ENCODE measurements around the gene TPST1.

Gene TPST1

GRCh38 chr7:66296557-66296956, 91.4 kb downstream of the TPST1 start:
- Histone ChIP-seq H3K9me3 (ENCODE audit: control insufficient read depth, insufficient read depth, low read depth, low read length) (peaks cover 14% of the 10 kb centered on the region; the same call in 1 of the 2 replicates), H3K27me3 (ENCODE audit: control insufficient read depth, insufficient read depth, low read length) (no peaks in the 10 kb centered on the region), H3K9ac (ENCODE audit: low read length) (no peak overlapping the region), H3K27ac (ENCODE audit: low read depth, low read length) (no peak overlapping the region), H3K4me3 (ENCODE audit: low read depth, low read length) (no peak overlapping the region), H3K4me1 (ENCODE audit: control insufficient read depth, insufficient read depth, low read length) (peaks cover 5% of the 10 kb centered on the region; the same call in 1 of the 2 replicates), H3K36me3 (ENCODE audit: control insufficient read depth, insufficient read depth, low read length) (no peaks in the 10 kb centered on the region)

- Histone ChIP-seq H3K9ac (ENCODE audit: low read length) (no peak overlapping the region), H3K4me1 (ENCODE audit: control insufficient read depth, insufficient read depth, low read length) (peaks cover 10% of the 10 kb centered on the region; the same call in 1 of the 2 replicates), H3K27ac (ENCODE audit: low read depth, low read length) (no peak overlapping the region), H3K27me3 (ENCODE audit: control insufficient read depth, insufficient read depth, low read length) (no peaks in the 10 kb centered on the region), H3K9me3 (ENCODE audit: control insufficient read depth, insufficient read depth, low read depth, low read length) (peaks cover 14% of the 10 kb centered on the region; the same call in 1 of the 2 replicates), H3K4me3 (ENCODE audit: low read depth, low read length) (no peak overlapping the region), H3K36me3 (ENCODE audit: control insufficient read depth, insufficient read depth, low read length) (no peaks in the 10 kb centered on the region)
Observed at GRCh38 chr7:66297579-66297978, 92.4 kb downstream of the TPST1 start.

DNA sequence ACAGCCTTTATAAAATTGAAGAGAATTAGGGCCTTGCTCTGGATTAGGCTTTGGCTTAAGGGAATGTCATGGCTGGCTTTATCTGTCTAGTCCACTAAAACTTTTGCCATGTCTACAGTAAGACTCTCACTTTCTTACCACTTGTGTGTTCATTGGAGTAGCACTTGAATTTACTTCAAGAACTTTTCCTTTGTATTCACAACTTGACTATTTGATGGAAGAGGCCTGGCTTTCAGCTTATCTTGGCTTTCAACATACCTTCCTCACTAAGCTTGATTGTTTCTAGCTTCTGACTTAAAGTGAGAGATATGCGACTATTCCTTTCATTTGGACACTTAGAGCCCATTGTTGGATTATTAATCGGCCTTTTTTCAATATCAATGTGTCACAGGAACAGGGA, 96.1 kb downstream of the TPST1 start:
- no peaks in the 10 kb centered on the region for H3K36me3 ChIP-seq (ENCODE audit: control insufficient read depth, insufficient read depth, low read length)
- no peak overlapping the region for H3K9ac ChIP-seq (ENCODE audit: low read length)
- H3K4me3 ChIP-seq (ENCODE audit: low read depth, low read length), result no peak overlapping the region
- H3K27ac ChIP-seq (ENCODE audit: low read depth, low read length), result no peak overlapping the region
- peaks cover 13% of the 10 kb centered on the region; the same call in 1 of the 2 replicates for H3K4me1 ChIP-seq (ENCODE audit: control insufficient read depth, insufficient read depth, low read length)
- H3K9me3 ChIP-seq (ENCODE audit: control insufficient read depth, insufficient read depth, low read depth, low read length), result peaks cover 14% of the 10 kb centered on the region; the same call in 1 of the 2 replicates
- H3K27me3 ChIP-seq (ENCODE audit: control insufficient read depth, insufficient read depth, low read length), result no peaks in the 10 kb centered on the region

DNA sequence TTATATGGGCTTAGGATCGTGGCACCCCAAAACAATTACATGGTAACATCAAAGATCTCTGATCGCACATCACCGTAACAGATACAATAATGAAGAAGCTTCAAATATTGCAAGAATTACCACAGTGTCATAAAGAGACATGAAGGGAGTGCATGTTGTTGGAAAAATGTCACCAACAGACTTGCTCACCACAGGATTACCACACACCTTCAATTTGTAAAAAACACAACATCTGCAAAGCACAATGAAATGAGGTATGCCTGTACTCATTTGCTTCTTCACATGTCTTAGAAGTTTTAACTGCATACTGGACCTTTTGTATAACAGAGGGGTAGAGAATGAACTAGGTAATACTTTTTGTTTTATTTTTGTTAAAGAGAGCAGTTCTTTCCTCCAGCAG, 96.6 kb downstream of the TPST1 start:
- Histone ChIP-seq H3K4me1 (ENCODE audit: control insufficient read depth, insufficient read depth, low read length) (peaks cover 13% of the 10 kb centered on the region; the same call in 1 of the 2 replicates), H3K9me3 (ENCODE audit: control insufficient read depth, insufficient read depth, low read depth, low read length) (peaks cover 14% of the 10 kb centered on the region; the same call in 1 of the 2 replicates), H3K27ac (ENCODE audit: low read depth, low read length) (no peak overlapping the region), H3K27me3 (ENCODE audit: control insufficient read depth, insufficient read depth, low read length) (no peaks in the 10 kb centered on the region), H3K36me3 (ENCODE audit: control insufficient read depth, insufficient read depth, low read length) (no peaks in the 10 kb centered on the region), H3K4me3 (ENCODE audit: low read depth, low read length) (no peak overlapping the region), H3K9ac (ENCODE audit: low read length) (no peak overlapping the region)

DNA sequence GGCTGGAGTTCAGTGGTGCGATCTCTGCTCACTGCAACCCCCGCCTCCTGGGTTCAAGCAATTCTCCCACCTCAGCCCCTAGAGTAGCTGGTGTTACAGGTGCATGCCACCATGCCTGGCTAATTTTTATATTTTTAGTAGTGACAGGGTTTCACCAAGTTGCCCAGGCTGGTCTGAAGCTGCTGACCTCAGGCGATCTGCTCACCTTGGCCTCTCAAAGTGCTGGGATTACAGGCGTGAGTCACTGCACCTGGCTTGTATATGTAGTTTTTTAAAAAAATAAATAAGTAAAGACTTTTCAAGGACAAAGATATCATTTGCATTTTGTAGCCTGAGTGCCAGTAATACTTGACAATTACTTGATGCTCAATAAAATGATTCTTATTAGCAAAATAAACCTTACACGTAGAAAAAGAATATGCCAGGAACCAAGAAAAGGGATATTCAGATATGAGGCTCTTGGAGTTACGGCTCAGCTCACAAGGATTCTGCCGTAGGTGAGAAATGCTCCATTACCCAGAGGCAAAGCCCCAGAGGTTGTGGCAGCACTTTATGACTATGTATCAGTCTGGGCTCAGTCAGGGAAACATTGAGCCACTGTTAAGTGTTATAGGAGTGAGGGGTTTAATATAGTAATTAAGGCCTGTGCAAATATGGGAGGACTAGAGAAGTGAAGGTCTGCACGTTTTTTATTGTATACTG, 98.5 kb downstream of the TPST1 start:
- H3K9me3 ChIP-seq (ENCODE audit: control insufficient read depth, insufficient read depth, low read depth, low read length), result 0 out of 2 replicates have a peak, but pooled peaks cover under 1% of the 10 kb centered on the region
- H3K36me3 ChIP-seq (ENCODE audit: control insufficient read depth, insufficient read depth, low read length), result no peaks in the 10 kb centered on the region
- H3K4me3 ChIP-seq (ENCODE audit: low read depth, low read length), result no peak overlapping the region
- no peak overlapping the region for H3K27ac ChIP-seq (ENCODE audit: low read depth, low read length)
- peaks cover 13% of the 10 kb centered on the region; the same call in 1 of the 2 replicates for H3K4me1 ChIP-seq (ENCODE audit: control insufficient read depth, insufficient read depth, low read length)
- H3K27me3 ChIP-seq (ENCODE audit: control insufficient read depth, insufficient read depth, low read length), result no peaks in the 10 kb centered on the region
- no peak overlapping the region for H3K9ac ChIP-seq (ENCODE audit: low read length)

GRCh38 chr7:66304536-66304935, 99.4 kb downstream of the TPST1 start:
- H3K4me3 ChIP-seq (ENCODE audit: low read depth, low read length), result no peak overlapping the region
- H3K4me1 ChIP-seq (ENCODE audit: control insufficient read depth, insufficient read depth, low read length), result peaks cover 13% of the 10 kb centered on the region; the same call in 1 of the 2 replicates
- H3K9me3 ChIP-seq (ENCODE audit: control insufficient read depth, insufficient read depth, low read depth, low read length), result no peaks in the 10 kb centered on the region
- H3K36me3 ChIP-seq (ENCODE audit: control insufficient read depth, insufficient read depth, low read length), result no peaks in the 10 kb centered on the region
- H3K9ac ChIP-seq (ENCODE audit: low read length), result no peak overlapping the region
- no peak overlapping the region for H3K27ac ChIP-seq (ENCODE audit: low read depth, low read length)
- no peaks in the 10 kb centered on the region for H3K27me3 ChIP-seq (ENCODE audit: control insufficient read depth, insufficient read depth, low read length)

GRCh38 chr7:66306243-66306642, 101.1 kb downstream of the TPST1 start:
- no peaks in the 10 kb centered on the region for H3K36me3 ChIP-seq (ENCODE audit: control insufficient read depth, insufficient read depth, low read length)

GRCh38 chr7:66307591-66308215, 102.6 kb downstream of the TPST1 start:
- Histone ChIP-seq H3K4me1 (ENCODE audit: control insufficient read depth, insufficient read depth, low read length) (peaks cover 2% of the 10 kb centered on the region; the same call in 1 of the 2 replicates), H3K27ac (ENCODE audit: low read depth, low read length) (no peak overlapping the region), H3K9me3 (ENCODE audit: control insufficient read depth, insufficient read depth, low read depth, low read length) (no peaks in the 10 kb centered on the region), H3K27me3 (ENCODE audit: control insufficient read depth, insufficient read depth, low read length) (no peaks in the 10 kb centered on the region), H3K4me3 (ENCODE audit: low read depth, low read length) (no peak overlapping the region), H3K36me3 (ENCODE audit: control insufficient read depth, insufficient read depth, low read length) (no peaks in the 10 kb centered on the region), H3K9ac (ENCODE audit: low read length) (no peak overlapping the region)

More at GRCh38 chr7:66306243-66306642, 101.1 kb downstream of the TPST1 start:
- Histone ChIP-seq H3K27ac (ENCODE audit: low read depth, low read length) (no peak overlapping the region), H3K27me3 (ENCODE audit: control insufficient read depth, insufficient read depth, low read length) (no peaks in the 10 kb centered on the region), H3K4me1 (ENCODE audit: control insufficient read depth, insufficient read depth, low read length) (peaks cover 11% of the 10 kb centered on the region; the same call in 1 of the 2 replicates), H3K9ac (ENCODE audit: low read length) (no peak overlapping the region), H3K4me3 (ENCODE audit: low read depth, low read length) (no peak overlapping the region), H3K9me3 (ENCODE audit: control insufficient read depth, insufficient read depth, low read depth, low read length) (no peaks in the 10 kb centered on the region)

GRCh38 chr7:66308411-66308810, 103.3 kb downstream of the TPST1 start:
- H3K27me3 ChIP-seq (ENCODE audit: control insufficient read depth, insufficient read depth, low read length), result no peaks in the 10 kb centered on the region
- H3K9ac ChIP-seq (ENCODE audit: low read length), result no peak overlapping the region
- no peak overlapping the region for H3K27ac ChIP-seq (ENCODE audit: low read depth, low read length)
- H3K9me3 ChIP-seq (ENCODE audit: control insufficient read depth, insufficient read depth, low read depth, low read length), result no peaks in the 10 kb centered on the region
- H3K4me3 ChIP-seq (ENCODE audit: low read depth, low read length), result no peak overlapping the region
- H3K36me3 ChIP-seq (ENCODE audit: control insufficient read depth, insufficient read depth, low read length), result no peaks in the 10 kb centered on the region
- no peaks in the 10 kb centered on the region for H3K4me1 ChIP-seq (ENCODE audit: control insufficient read depth, insufficient read depth, low read length)

GRCh38 chr7:66310620-66311019, 105.5 kb downstream of the TPST1 start:
- Histone ChIP-seq H3K4me3 (ENCODE audit: low read depth, low read length) (no peak overlapping the region), H3K9me3 (ENCODE audit: control insufficient read depth, insufficient read depth, low read depth, low read length) (no peaks in the 10 kb centered on the region), H3K4me1 (ENCODE audit: control insufficient read depth, insufficient read depth, low read length) (peaks cover 8% of the 10 kb centered on the region), H3K36me3 (ENCODE audit: control insufficient read depth, insufficient read depth, low read length) (no peaks in the 10 kb centered on the region), H3K27ac (ENCODE audit: low read depth, low read length) (no peak overlapping the region), H3K9ac (ENCODE audit: low read length) (no peak overlapping the region), H3K27me3 (ENCODE audit: control insufficient read depth, insufficient read depth, low read length) (no peaks in the 10 kb centered on the region)

GRCh38 chr7:66313886-66314568, 108.9 kb downstream of the TPST1 start:
- Histone ChIP-seq H3K9ac (ENCODE audit: low read length) (no peak overlapping the region), H3K27ac (ENCODE audit: low read depth, low read length) (no peak overlapping the region), H3K36me3 (ENCODE audit: control insufficient read depth, insufficient read depth, low read length) (no peaks in the 10 kb centered on the region), H3K4me1 (ENCODE audit: control insufficient read depth, insufficient read depth, low read length) (peaks cover 8% of the 10 kb centered on the region), H3K4me3 (ENCODE audit: low read depth, low read length) (no peak overlapping the region), H3K27me3 (ENCODE audit: control insufficient read depth, insufficient read depth, low read length) (no peaks in the 10 kb centered on the region), H3K9me3 (ENCODE audit: control insufficient read depth, insufficient read depth, low read depth, low read length) (no peaks in the 10 kb centered on the region)
